A673 (cell line): Measurements from ENCODE around the gene ZSWIM6. TPM values are rescaled to one million over a fixed set of nuclear protein-coding genes. Genes with fewer than 3 reads are reported as not detected.

Experiments
- BruUV-seq: library from RNA; stranded (reverse); fragments of 400-500 nt; replicated peaks from 2 replicates; lab custom pipeline; 2021; lab: Mats Ljungman, UMichigan
- CTCF ChIA-PET: fragments of 300-600 bp; sonication (Branson Sonifier 250); formaldehyde crosslinking; loops from one replicate; lab custom pipeline; 2022; ENCODE audit warnings: antibody characterized with exemption; lab: Charles Lee
- POLR2A ChIA-PET: fragments of 300-600 bp; sonication (Branson Sonifier 250); formaldehyde crosslinking; loops from one replicate; lab custom pipeline; 2022; ENCODE audit warnings: antibody characterized with exemption; ENCODE audit not compliant: low non-redundant PET; lab: Charles Lee
- DNase-seq: peaks from one replicate; pipeline ENCODE4 v3.0.0-alpha.2; 2015; ENCODE audit warnings: low spot score
- H3K27ac ChIP-seq: fragments of 200-600 bp; sonication (generic); 2 replicates; pipeline ENCODE4 v1.5.1; 2016; ENCODE audit warnings: mixed run types, low read depth, mild to moderate bottlenecking, mixed read lengths, antibody characterized with exemption, low read length; ENCODE audit not compliant: poor library complexity, severe bottlenecking
- H3K27me3 ChIP-seq: fragments of 200-600 bp; sonication (generic); replicated peaks from 2 replicates; pipeline ENCODE4 v1.6.1; 2017; ENCODE audit warnings: mixed run types, low read depth, mild to moderate bottlenecking, mixed read lengths, antibody characterized with exemption, low read length; ENCODE audit not compliant: insufficient read depth, poor library complexity
- H3K36me3 ChIP-seq: fragments of 200-600 bp; sonication (generic); 2 replicates; pipeline ENCODE4 v1.6.1; 2016; ENCODE audit warnings: mixed run types, mild to moderate bottlenecking, mixed read lengths, antibody characterized with exemption, low read length; ENCODE audit not compliant: insufficient read depth, poor library complexity, severe bottlenecking
- H3K4me1 ChIP-seq: fragments of 200-600 bp; sonication (generic); 2 replicates; pipeline ENCODE4 v1.6.1; 2017; ENCODE audit warnings: mixed run types, mild to moderate bottlenecking, mixed read lengths, antibody characterized with exemption, low read length; ENCODE audit not compliant: insufficient read depth, poor library complexity, severe bottlenecking
- H3K4me3 ChIP-seq: fragments of 200-600 bp; sonication (generic); 2 replicates; pipeline ENCODE4 v1.5.1; 2016; ENCODE audit warnings: low read depth, mixed run types, mild to moderate bottlenecking, mixed read lengths, low read length; ENCODE audit not compliant: poor library complexity, severe bottlenecking
- H3K9me3 ChIP-seq: fragments of 200-600 bp; sonication (generic); 2 replicates; pipeline ENCODE4 v1.6.1; 2016; ENCODE audit warnings: mixed run types, low read depth, mild to moderate bottlenecking, mixed read lengths, antibody characterized with exemption, low read length; ENCODE audit not compliant: poor library complexity, severe bottlenecking
- CTCF ChIP-seq: fragments of 300-800, 200-600 bp; sonication (generic); conservative IDR thresholded peaks from 2 replicates; pipeline ENCODE4 v1.5.1; 2017; ENCODE audit warnings: low read depth, mild to moderate bottlenecking, antibody characterized with exemption, low read length, moderate library complexity, mixed read lengths
- EZH2 ChIP-seq: fragments of 200-600 bp; sonication (generic); IDR thresholded peaks from 2 replicates; pipeline ENCODE4 v1.6.1; 2017; ENCODE audit warnings: borderline replicate concordance, low read depth, mild to moderate bottlenecking, mixed read lengths, antibody characterized with exemption, low read length; ENCODE audit not compliant: poor library complexity, severe bottlenecking
- intact Hi-C: fragments of 100-400 bp; cut with micrococcal nuclease; formaldehyde crosslinking; loops from one replicate; pipeline ENCODE4 v1.10.0; 2022; ENCODE audit not compliant: unreplicated experiment
- total RNA-seq: library from RNA; stranded (reverse); gene quantifications from 2 replicates; pipeline ENCODE4 v1.2.3, GENCODE V29; 2021

Gene ZSWIM6
- total RNA-seq, 1 experiment from 2014 or later, result 47.3 TPM

- no peak for TF ChIP-seq EZH2
- TF ChIP-seq CTCF, result no peak
- Histone ChIP-seq H3K27ac (no peak overlapping the region), H3K4me3 (no peak overlapping the region), H3K36me3 (peaks cover 16% of the 10 kb centered on the region), H3K27me3 (no peaks in the 10 kb centered on the region), H3K9me3 (no peaks in the 10 kb centered on the region), H3K4me1 (no peaks in the 10 kb centered on the region)
- no peak for DNase-seq
- intact Hi-C loops, result no loop called here
- POLR2A ChIA-PET, result no interaction called here
- no TSS peak for BruUV-seq
- CTCF ChIA-PET, result no interaction called here
Observed at GRCh38 chr5:61523997-61524396, 191.9 kb downstream of the ZSWIM6 start.

- no peaks in the 10 kb centered on the region for H3K27me3 ChIP-seq
- H3K4me3 ChIP-seq, result no peak overlapping the region
- no TSS peak for BruUV-seq
- DNase-seq, result no peak
- no peak overlapping the region for H3K27ac ChIP-seq
- no peaks in the 10 kb centered on the region for H3K4me1 ChIP-seq
- no peaks in the 10 kb centered on the region for H3K9me3 ChIP-seq
- H3K36me3 ChIP-seq, result peaks cover 25% of the 10 kb centered on the region
- CTCF ChIA-PET, result no interaction called here
- intact Hi-C loops, result no loop called here
- TF ChIP-seq EZH2, result no peak
- TF ChIP-seq CTCF, result no peak
- POLR2A ChIA-PET, result no interaction called here
Observed at GRCh38 chr5:61525512-61526206, 193.6 kb downstream of the ZSWIM6 start.

GRCh38 chr5:61526207-61526519, 194.1 kb downstream of the ZSWIM6 start:
- no peaks in the 10 kb centered on the region for H3K4me1 ChIP-seq
- CTCF ChIA-PET, result no interaction called here
- no peak for DNase-seq
- POLR2A ChIA-PET, result no interaction called here
- no peaks in the 10 kb centered on the region for H3K27me3 ChIP-seq
- TF ChIP-seq EZH2, result no peak
- no peak for TF ChIP-seq CTCF
- no TSS peak for BruUV-seq
- intact Hi-C loops, result no loop called here
- H3K36me3 ChIP-seq, result peaks cover 26% of the 10 kb centered on the region
- H3K9me3 ChIP-seq, result no peaks in the 10 kb centered on the region
- H3K4me3 ChIP-seq, result no peak overlapping the region
- no peak overlapping the region for H3K27ac ChIP-seq
